IPS-NIHi11 (cell line): ENCODE data around the gene LTBP1.
A peak's percentile ranks its signal among the peaks of the same experiment; 100 is the strongest.
"Not testable (repeated sequence)": the region's sequence is repeated elsewhere in the genome, so short reads cannot be mapped to it uniquely, and the experiment has no call there.

Source experiments
- DNase-seq: peaks from one replicate; pipeline ENCODE4 v3.0.0; 2012; ENCODE audit warnings: mixed read lengths, low spot score

The LTBP1 gene

DNA sequence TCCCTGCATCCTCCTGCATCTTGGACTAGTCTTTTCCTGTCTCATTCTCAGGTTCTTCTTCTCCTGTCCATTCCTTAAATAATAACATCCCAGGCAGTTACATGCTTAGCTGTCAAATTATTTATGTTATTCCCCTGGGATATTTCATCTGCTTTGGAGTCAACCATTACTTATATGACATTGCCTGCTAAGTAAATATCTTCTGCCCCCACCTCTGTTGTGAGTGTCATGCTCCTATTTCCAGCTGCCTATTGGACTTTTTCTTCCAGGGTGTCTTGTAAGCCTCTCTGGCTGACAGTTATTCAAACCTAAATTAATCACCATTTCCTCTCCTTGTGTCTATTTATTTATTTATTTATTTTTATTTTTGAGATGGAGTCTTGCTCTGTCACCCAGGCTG lies 405.0 kb downstream of the LTBP1 start:
- no peak for DNase-seq

DNA sequence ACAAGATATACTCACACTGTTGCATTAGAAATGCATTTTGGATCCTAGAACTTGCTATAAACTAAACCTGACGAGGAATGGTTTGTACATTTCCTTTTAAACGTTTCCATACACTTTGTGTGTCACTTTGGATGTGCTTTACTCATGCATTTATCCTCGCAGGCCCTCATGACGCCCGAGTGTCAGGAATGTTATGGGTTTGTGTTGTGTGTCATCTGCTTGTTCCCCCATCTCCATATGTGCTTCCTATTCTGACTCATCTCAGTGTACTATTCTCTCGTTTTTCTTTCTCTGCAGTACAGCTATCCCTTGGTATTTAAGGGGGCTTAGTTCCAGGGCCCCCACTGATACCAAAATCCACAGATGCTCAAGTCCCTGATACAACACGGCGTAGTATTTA lies 408.2 kb downstream of the LTBP1 start:
- no peak for DNase-seq

DNA sequence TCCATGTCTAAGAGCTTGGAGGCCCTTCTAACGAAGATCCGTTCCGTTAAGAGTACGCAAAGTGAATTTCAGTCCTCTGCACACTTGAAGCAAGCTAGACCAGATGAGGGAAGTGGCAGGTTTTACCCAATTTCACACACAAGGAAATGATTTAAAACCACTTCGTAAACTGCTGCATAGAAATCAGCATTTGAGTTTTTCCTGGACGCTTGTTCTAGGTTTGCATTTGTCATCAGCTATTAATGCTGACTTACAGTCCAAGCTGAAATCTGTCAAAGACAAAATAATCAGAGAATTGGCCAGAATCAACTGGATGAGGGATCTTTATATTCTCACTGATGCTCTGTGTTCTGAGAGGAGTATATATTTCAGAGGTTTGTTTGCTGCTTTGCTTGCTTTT lies 412.1 kb downstream of the LTBP1 start:
- DNase-seq: no peak

DNA sequence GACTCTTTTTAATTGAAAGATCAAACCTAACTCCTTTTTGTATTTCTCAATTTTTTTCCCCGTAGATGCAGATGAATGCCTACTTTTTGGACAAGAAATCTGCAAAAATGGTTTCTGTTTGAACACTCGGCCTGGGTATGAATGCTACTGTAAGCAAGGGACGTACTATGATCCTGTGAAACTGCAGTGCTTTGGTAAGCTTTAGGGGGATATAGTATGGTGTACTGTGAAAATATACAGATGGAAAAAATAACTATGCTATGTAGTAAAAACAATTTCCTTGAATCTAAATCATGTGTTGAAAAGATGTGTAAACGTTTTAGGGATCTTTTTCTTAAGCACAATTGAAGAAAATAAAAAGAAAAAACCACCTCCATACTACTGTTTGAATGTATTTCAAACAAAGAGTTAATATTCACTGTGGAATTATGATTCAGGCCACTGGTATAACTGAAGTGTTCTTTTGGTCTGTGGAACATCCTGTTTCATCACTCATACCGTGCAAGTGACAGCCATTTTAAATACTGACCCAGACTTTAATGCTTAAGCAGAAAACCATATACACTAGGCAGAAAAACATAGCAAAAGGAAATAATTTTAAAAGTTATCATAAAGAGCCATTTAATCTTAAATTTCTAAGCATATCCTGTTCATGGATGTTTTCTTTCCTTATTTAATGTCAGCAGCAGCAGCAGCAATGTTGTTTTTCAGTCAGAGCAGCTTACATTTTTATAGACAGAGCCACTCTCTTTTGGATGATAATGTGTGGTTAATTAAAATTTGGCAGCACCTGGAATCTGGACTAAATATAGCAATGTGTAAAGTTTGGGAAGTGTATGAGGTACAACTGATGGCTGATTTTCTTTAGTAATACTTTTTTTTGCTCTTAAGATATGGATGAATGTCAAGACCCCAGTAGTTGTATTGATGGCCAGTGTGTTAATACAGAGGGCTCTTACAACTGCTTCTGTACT lies 416.9 kb downstream of the LTBP1 start:
- DNase-seq: no peak

DNA sequence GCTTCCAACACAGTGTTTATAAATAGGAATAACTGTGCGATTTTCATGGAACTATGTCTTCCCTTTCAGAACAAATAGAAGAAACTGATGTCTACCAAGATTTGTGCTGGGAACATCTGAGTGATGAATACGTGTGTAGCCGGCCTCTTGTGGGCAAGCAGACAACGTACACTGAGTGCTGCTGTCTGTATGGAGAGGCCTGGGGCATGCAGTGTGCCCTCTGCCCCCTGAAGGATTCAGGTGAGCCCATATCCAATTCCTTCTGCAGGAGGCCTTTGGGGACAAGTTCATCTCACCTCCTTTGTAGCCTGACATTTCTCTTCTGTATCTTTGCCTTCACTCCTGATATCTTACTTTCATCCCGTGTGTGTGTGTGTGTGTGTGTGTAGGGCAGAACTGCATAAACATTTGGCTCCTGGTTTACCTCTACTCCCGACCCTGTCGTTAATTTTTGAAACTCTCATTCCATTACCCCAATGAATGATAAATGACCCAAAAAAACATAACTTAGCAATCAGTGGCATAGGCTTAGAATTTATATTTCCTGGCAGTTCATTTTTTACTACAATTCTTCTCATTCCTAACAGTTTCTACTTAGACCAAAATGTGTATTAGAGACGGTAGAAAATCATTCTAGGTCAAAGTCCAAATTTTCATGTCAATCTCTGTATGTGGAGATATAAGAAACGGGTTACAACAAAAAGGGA lies 418.7 kb downstream of the LTBP1 start:
- DNase-seq: no peak

DNA sequence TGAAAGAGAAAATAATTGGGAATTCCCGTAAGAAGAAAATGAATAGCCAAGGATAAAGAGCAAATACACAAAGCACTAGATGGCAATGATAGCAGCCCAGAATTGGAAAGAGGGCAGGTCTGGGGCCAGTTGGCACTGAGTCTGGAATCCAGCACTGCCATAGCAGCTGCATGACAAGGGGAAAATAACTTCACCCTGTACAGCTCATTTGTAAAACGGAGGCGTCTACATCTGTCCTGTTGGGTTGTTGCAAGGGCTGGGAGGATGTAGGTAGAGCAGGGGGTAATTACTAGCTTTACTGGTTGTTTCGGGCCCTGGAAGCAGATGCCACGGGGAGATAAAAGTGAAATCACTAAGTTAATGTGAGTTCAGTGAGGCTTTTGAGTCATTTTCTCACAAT lies 419.7 kb downstream of the LTBP1 start:
- no peak for DNase-seq

DNA sequence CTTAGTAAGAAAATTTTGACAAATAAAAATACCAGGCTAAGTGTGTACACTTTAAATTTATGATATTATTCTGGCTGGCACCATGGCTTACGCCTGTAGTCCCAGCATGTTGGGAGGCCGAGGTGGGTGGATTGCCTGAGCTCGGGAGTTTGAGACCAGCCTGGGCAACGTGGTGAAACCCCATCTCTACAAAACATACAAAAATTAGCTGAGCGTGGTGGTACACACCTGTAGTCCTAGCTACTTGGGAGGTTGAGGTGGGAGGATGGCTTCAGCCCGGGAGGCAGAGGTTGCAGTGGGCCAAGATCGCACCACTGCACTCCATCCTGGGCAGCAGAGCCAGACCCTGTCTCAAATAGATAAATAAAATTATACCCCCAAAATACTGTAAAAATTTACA lies 421.8 kb downstream of the LTBP1 start:
- not testable (repeated sequence) for DNase-seq

DNA sequence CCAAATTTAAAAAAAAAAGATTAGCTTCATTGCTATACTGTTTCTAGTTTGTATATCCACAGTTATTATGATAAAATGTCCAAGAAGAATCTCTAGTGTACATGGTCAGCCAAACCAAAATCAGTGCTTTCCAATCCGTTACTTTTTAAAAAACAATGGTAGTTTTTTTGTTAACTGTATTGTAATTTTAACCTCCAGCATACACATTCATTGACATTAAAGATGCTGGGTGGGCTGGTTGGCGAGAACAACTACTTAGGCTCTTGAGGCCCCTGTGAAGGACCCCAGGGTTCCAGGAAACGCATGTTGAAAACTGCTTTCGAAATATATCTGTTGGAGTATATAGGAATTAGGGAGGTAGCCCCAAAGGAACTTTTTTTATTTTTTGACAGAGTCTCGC lies 422.4 kb downstream of the LTBP1 start:
- no peak for DNase-seq

DNA sequence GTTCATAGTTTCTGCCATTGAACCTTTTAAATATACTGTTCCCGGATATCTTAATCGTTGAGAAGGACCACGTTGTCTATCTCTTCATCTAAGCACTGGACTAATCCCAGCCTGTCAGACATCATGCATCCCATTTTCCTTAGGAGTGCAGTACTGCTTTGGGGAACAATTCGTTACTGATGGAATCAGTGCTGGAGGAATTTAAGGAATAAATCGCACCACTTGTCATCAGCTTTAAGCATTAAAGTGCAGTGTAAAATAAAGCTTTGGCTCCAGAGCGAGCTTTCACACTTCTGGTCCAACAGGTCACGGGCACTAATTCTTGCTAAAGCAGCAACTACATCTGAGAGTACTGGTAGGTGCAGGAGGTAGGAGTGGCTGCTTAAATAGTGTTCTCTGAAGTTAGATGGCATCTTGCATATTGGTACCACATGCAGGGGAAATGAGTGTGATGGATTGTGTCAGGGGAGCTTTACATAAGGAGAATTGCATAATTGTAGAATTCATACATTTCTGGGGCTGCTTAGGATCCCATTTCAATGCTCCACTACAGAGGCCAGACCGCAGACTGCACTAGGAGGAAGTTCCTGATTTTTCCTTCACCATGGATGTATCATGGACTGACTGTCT lies 424.0 kb downstream of the LTBP1 start:
- DNase-seq: no peak

DNA sequence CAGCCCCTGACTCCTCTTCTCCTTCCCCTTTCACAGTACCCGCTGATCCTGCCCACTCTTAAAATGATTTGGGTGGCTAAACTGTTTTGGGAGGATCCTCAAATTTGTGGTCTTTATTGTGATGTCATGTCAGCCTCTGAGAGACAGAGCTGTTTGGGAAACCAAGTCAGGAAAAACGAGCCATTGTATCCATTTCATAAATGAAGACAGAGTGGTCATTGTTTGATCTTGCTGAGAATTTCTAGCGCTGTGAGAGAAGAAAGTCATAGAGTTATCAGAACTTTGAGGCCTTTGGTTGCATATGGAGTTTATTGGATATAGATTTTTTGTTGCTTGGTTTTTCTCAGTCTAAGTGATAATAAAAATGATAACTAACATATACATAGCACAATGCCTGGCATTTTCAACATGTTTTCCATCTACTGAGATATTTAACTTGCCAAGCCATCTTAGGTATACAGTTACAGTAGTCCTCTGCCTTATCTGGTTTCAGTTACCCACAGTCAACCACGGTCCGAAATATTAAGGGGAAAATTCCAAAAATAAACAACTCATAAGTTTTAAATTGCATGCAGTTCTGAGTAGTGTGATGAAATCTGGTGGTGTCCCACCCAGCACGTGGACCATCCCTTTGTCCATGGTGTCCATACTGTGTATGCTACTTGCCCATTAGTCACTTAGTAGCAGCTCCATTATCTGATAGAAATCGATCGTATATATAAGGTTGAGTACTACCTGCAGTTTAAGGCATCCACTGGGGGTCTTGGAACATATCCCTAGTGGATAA lies 424.7 kb downstream of the LTBP1 start:
- DNase-seq: no peak

DNA sequence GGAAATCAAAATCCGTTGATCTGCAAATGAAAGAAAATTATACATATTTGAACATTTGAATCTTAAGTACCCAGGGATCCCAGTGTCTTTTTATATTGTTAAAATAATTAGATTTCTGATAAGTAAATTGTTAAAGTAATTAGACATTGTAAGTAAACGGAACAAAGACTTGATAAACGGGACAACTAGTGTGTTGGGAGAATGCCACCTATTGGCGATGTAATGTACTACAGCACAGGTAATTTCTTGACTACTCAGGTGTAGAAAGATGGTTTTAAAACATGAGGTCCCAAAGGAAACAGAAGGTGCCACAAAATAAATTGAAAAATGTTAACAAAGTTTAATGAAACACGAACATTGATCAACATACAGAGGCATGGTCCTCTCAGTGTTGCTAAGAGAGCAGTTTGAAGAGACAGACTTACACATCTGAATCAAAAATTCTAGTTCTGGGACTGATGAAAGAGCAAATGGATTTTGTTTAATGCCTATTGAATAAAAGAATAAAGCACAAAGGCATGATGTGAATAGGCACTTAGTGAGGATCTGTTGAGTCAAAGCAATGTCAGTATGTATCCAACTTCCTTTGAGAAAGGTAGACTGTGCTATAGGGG lies 426.3 kb downstream of the LTBP1 start:
- DNase-seq: peak; percentile 56

DNA sequence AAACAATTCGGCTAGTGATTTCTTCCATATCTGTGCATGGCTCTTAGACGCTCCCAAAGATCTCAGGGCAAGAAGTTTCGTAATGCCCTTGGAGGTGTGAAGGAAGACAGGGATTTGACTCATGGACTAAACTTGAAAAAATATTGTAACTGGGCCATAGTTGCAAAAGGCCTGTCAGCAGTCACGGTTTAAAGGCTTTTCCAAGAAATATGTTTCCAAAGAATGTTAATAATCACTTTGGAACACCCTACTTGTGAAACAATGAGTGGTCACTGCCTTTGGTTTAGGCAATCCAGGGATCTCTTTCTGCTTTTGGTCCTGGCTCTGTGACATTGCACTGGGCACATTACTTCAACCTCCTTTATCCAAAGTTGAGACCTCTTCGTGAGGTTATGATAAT lies 427.2 kb downstream of the LTBP1 start:
- no peak for DNase-seq

DNA sequence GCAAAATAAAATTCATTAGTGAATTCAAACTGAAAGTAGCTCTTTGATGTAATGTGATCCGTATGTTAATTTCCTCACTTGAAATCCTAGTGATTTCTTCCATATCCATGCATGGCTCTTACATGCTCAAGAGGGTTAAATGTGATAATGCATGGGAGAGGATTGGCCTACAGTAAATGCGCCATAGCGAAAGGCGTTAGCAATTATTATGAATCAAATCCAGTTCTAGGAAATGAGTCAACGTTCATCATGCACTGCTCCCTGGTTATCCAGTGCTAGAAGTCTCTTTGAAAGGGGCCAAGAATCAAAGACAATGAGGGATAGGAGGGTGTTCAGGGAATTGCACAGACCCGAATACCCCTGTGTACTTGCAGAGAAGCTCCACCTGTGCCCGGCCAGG lies 428.3 kb downstream of the LTBP1 start:
- no peak for DNase-seq

DNA sequence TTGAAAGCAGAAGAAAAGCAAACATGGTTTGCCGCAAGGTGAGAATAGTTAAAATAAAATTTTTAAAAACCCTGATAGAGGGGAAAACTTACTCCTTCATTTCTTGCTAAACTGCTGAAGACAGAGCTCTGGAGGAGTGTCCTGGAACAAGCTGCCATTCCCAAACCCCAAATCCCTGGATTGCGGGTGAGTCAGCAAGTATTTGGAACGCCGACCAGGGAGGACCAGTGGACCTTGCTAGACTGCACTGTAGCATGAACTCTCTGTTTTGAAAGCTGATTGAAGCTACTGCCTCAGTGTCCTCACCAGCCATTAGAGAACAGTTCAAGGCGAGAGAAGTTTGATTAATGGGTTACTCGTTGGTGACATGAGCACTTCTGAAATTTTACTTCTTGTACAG lies 430.3 kb downstream of the LTBP1 start:
- no peak for DNase-seq

DNA sequence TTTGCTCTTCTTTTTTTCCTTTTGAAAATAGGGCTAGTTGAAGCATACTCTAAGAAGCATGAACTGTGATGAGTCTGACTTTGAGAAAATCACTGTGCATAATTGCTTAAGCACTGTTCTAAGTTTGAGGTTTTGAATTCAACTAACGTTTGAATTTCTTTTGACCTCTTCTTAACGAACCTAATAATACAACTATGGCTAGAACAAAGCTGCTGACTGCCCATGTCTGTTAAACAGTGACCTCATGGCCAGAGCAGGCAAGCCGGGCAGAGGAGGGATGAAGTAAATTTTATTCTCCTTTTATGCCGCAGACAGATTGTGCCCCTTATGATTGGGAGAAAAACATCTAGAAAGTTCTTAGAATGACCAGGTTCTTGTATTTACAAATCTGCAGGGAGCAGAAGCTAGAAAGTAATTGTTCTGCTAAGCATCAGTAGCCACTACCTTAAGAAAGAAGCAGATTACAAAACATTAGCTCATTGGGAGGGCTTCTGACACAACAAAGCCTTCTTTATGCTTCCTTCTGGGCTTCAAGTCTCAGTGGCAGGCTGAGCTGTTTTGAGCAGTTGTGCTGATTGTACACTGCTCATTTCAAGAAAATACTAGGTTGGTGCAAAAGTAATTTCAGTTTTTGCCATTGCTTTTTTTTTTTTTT lies 431.9 kb downstream of the LTBP1 start:
- no peak for DNase-seq

DNA sequence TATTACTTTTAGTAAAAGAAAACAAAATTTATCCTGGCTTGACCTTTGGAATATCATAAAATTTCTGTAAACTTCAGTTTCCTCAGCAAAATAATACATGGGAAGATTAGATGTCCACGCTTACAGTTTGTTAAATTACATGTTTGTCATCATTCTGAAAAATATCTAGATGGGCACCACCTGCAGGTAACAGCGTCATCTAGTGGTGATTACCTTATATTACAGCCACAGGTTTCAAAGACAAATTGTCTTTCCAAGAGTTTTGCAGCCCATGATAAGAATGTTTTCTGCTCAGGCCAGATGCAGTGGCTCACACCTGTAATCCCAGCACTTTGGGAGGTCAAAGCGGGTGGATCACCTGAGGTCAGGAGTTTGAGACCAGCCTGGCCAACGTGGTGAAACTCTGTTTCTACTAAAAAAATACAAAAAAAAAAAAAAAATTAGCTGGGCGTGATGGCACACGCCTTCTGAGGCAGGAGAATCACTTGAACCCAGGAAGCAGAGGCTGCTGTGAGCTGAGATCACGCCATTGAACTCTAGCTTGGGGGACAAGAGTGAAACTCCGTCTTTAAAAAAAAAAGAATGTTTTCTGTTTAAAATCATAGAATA lies 433.4 kb downstream of the LTBP1 start:
- DNase-seq: peak; percentile 34

DNA sequence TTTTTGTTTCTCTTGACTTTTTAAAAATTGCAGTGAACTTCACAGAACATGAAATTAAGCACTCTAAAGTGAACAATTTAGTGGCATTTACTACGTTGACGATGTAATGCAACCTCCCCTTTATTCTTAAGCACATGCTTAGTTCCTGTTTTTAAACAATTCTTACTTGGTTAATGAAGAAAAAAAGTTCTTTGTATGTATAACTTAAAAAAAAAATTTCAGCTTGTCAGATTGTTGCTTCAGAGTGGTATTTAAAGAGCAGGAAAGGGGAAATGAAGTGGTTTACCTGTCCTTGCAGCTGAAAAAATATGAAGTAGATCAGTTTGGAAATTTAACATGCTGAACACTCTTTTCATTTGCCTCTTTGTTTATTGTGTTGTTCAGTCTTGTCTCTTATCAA lies 434.0 kb downstream of the LTBP1 start:
- DNase-seq: no peak

DNA sequence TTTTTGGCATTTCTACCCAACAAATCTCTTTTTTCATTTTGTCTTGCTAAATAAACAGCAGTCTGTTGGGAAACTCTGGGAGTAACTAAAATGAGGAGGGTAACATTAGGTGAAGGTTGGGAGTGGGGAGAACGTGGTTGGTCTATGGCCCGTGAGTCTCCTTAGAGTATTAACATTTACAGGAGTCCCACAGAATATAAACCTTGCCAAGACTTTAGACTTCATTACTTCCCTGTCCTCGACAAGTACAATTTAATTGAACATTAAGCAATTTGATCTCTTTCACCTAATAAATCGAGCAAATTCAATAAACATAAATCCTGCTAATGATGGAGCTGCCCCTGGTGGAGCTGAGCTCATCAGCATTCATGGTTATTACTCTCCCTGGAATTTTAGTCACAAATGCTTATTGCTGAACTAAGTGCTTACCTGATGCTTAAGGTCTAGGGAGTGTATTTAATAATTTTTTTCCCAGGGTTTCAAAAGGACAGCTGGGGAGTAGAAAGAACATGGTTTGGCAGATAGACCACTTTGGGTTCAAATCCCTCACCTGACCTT lies 434.6 kb downstream of the LTBP1 start:
- DNase-seq: no peak

DNA sequence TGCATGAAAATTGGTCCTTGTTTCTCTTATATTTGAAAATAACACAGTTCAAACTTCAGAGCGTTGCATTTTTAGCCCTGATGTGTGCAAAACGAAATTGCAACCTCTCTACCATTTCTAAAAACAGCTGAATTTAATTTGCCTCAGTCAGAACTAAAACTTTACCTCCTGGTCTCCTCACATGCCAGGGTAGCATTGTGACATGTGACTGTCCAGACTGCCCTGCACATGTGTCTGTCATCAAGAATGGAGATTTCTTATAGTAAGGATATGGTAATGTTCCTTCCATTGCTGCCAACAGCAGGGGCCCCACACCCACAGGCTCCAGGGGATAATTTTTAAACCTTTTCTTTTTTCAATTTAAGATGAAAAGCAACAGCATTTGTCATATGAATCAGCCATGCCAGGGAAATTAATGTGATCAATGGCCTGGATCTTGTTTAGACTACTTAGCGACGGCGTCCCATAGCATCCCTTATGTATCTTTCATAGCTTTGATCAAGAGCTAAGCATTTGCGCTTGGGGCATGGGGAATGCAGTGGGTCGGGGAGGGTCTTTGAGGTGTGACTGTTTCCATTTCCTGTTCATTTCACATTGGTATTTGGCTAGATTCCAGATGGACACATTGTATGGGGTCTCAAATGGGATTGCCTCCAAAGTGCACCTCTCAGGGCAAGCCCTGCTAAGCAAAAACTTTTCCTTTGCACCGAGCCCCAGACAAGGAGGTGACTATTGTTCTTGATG lies 437.3 kb downstream of the LTBP1 start:
- no peak for DNase-seq

DNA sequence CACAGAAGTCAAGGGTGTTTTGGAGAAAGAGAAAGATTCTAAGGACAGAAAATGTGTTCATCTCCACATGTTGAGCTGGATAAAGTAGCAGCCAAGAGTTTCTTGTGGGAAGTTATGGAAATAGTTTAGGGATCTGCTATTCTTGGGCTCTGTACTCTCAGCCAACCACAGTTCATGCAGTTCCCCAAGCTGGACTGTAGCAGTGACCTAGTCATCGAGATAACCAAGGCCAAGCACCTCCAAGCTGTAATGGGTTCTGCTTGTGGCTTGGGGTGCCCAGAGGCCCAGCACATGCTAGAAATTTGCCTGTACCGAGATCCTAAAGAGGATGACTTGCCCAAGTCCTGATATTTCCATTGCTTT lies 437.8 kb downstream of the LTBP1 start:
- DNase-seq: no peak
